DOHH2 (cell line): Measurements from ENCODE around the gene HAGHL.

Experiments
- H3F3A ChIP-seq: fragments of 200-600 bp; sonication (generic), shearing (Covaris generic); 2 replicates; pipeline ENCODE4 v1.6.0; 2016; ENCODE audit warnings: antibody characterized with exemption, mild to moderate bottlenecking; ENCODE audit not compliant: control insufficient read depth, insufficient read depth
- H3K27ac ChIP-seq: fragments of 200-600 bp; sonication (generic); 2 replicates; pipeline ENCODE4 v1.5.1; 2014; ENCODE audit warnings: low read depth, mild to moderate bottlenecking, low read length, moderate library complexity
- H3K27me3 ChIP-seq: fragments of 200-600 bp; sonication (generic); 2 replicates; pipeline ENCODE4 v1.6.1; 2014; ENCODE audit warnings: mild to moderate bottlenecking, low read length, mixed read lengths; ENCODE audit not compliant: control insufficient read depth
- H3K36me3 ChIP-seq: fragments of 200-600 bp; sonication (generic); 2 replicates; pipeline ENCODE4 v1.6.1; 2014; ENCODE audit warnings: mild to moderate bottlenecking, low read length, moderate library complexity, mixed read lengths; ENCODE audit not compliant: control insufficient read depth
- H3K4me1 ChIP-seq: fragments of 200-600 bp; sonication (generic); 2 replicates; pipeline ENCODE4 v1.6.1; 2014; ENCODE audit warnings: mild to moderate bottlenecking, low read length, mixed read lengths; ENCODE audit not compliant: control insufficient read depth
- H3K4me2 ChIP-seq: fragments of 200-600 bp; sonication (generic); 2 replicates; pipeline ENCODE4 v1.6.0; 2014; ENCODE audit warnings: mild to moderate bottlenecking, low read length, moderate library complexity
- H3K4me3 ChIP-seq: fragments of 200-600 bp; sonication (generic); 2 replicates; pipeline ENCODE4 v1.5.1; 2014; ENCODE audit warnings: mild to moderate bottlenecking, low read length, mixed read lengths
- H3K79me2 ChIP-seq: fragments of 200-600 bp; sonication (generic); 2 replicates; pipeline ENCODE4 v1.6.1; 2014; ENCODE audit warnings: mild to moderate bottlenecking, low read length, mixed read lengths; ENCODE audit not compliant: control insufficient read depth
- H3K9me2 ChIP-seq: fragments of 200-600 bp; sonication (generic); replicated peaks from 2 replicates; pipeline ENCODE4 v1.6.1; 2014; ENCODE audit warnings: mild to moderate bottlenecking, low read length, mixed read lengths; ENCODE audit not compliant: control insufficient read depth
- H3K9me3 ChIP-seq: fragments of 200-600 bp; sonication (generic); 2 replicates; pipeline ENCODE4 v1.6.1; 2014; ENCODE audit warnings: antibody characterized with exemption, low read length, mixed read lengths; ENCODE audit not compliant: control insufficient read depth, insufficient read depth
- H4K20me1 ChIP-seq: fragments of 200-600 bp; sonication (generic); 2 replicates; pipeline ENCODE4 v1.6.0; 2014; ENCODE audit warnings: low read depth, mild to moderate bottlenecking, antibody characterized with exemption, low read length, moderate library complexity; ENCODE audit not compliant: control insufficient read depth, insufficient read depth
- CTCF ChIP-seq: fragments of 200-600 bp; sonication (generic); IDR thresholded peaks from one replicate; pipeline ENCODE4 v1.5.1; 2014; ENCODE audit warnings: antibody characterized with exemption, mild to moderate bottlenecking, low read depth, low read length; ENCODE audit not compliant: poor library complexity, severe bottlenecking
- EZH2phosphoT487 ChIP-seq: fragments of 200-600 bp; sonication (generic); IDR thresholded peaks from 2 replicates; pipeline ENCODE4 v1.6.1; 2017; ENCODE audit warnings: borderline replicate concordance, mild to moderate bottlenecking, antibody characterized with exemption, low read length, moderate library complexity, mixed read lengths

The HAGHL gene

GRCh38 chr16:725463-726187 lies 1.3 kb upstream of the HAGHL start:
- Histone ChIP-seq H3K79me2 (peaks cover 9% of the 10 kb centered on the region), H3K4me1 (peaks cover 53% of the 10 kb centered on the region), H3K9me3 (no peaks in the 10 kb centered on the region), H3K27me3 (no peaks in the 10 kb centered on the region), H3F3A (peaks cover 10% of the 10 kb centered on the region; the same call in 1 of the 2 replicates), H4K20me1 (0 out of 2 replicates have a peak, but pooled peaks cover 3% of the 10 kb centered on the region), H3K27ac (no peak overlapping the region), H3K4me3 (peak overlapping the region; percentile 65; the same call in 1 of the 2 replicates), H3K4me2 (peak overlapping the region; percentile 80), H3K36me3 (peaks cover 42% of the 10 kb centered on the region), H3K9me2 (no peaks in the 10 kb centered on the region)
- TF ChIP-seq EZH2phosphoT487 (no peak), CTCF (no peak)

- Histone ChIP-seq H3K4me3 (peak overlapping the region; percentile 65), H3K9me3 (no peaks in the 10 kb centered on the region), H3K4me1 (peaks cover 54% of the 10 kb centered on the region), H3K27ac (no peak overlapping the region), H3K36me3 (peaks cover 44% of the 10 kb centered on the region), H3K79me2 (peaks cover 9% of the 10 kb centered on the region), H3K9me2 (no peaks in the 10 kb centered on the region), H4K20me1 (0 out of 2 replicates have a peak, but pooled peaks cover 3% of the 10 kb centered on the region), H3F3A (peaks cover 10% of the 10 kb centered on the region; the same call in 1 of the 2 replicates), H3K4me2 (peak overlapping the region; percentile 80), H3K27me3 (no peaks in the 10 kb centered on the region)
- TF ChIP-seq CTCF = no peak
- no peak for TF ChIP-seq EZH2phosphoT487
Observed at GRCh38 chr16:726188-726437, 793 bp upstream of the HAGHL start.

GRCh38 chr16:727291-727977 lies 528 bp downstream of the HAGHL start:
- Histone ChIP-seq H4K20me1 (0 out of 2 replicates have a peak, but pooled peaks cover 3% of the 10 kb centered on the region), H3K9me3 (no peaks in the 10 kb centered on the region), H3K4me2 (peak overlapping the region; percentile 85), H3K27me3 (no peaks in the 10 kb centered on the region), H3K4me1 (peaks cover 56% of the 10 kb centered on the region), H3K27ac (peak overlapping the region; percentile 72), H3F3A (peaks cover 10% of the 10 kb centered on the region; the same call in 1 of the 2 replicates), H3K79me2 (no peaks in the 10 kb centered on the region), H3K9me2 (no peaks in the 10 kb centered on the region), H3K4me3 (peak overlapping the region; percentile 85), H3K36me3 (peaks cover 47% of the 10 kb centered on the region)
- TF ChIP-seq EZH2phosphoT487 (no peak), CTCF (no peak)
